OCI-LY3 (cell line): ENCODE results near the gene GMEB2.
"Not testable (repeated sequence)": the region's sequence is repeated elsewhere in the genome, so short reads cannot be mapped to it uniquely, and the experiment has no call there.

ENCODE experiments used
- H2AFZ ChIP-seq: fragments of 200-600, 300-600 bp; shearing (Covaris generic); 2 replicates; pipeline ENCODE4 v1.6.0; 2014; ENCODE audit warnings: antibody characterized with exemption, low read depth, low read length
- H3K27ac ChIP-seq: fragments of 200-600, 300-600 bp; sonication (generic); 2 replicates; pipeline ENCODE4 v1.5.1; 2014; ENCODE audit warnings: mild to moderate bottlenecking, low read length, moderate library complexity, mixed read lengths
- H3K27me3 ChIP-seq: fragments of 200-600, 300-600 bp; sonication (generic); 2 replicates; pipeline ENCODE4 v1.6.1; 2014; ENCODE audit warnings: low read depth, low read length, mixed read lengths
- H3K36me3 ChIP-seq: fragments of 200-600, 300-600 bp; sonication (generic); replicated peaks from 2 replicates; pipeline ENCODE3; 2014; ENCODE audit warnings: low read depth, low read length, mixed read lengths
- H3K4me1 ChIP-seq: fragments of 300-600, 200-600 bp; sonication (generic); 2 replicates; pipeline ENCODE4 v1.6.1; 2014; ENCODE audit warnings: low read length, mixed read lengths
- H3K4me2 ChIP-seq: fragments of 200-600, 300-600 bp; sonication (generic); 2 replicates; pipeline ENCODE4 v1.6.1; 2014; ENCODE audit warnings: low read length, mixed read lengths
- H3K4me3 ChIP-seq: fragments of 300-600, 200-600 bp; sonication (generic); 2 replicates; pipeline ENCODE4 v1.5.1; 2014; ENCODE audit warnings: antibody characterized with exemption, mild to moderate bottlenecking, low read length, moderate library complexity
- H3K79me2 ChIP-seq: fragments of 300-600, 200-600 bp; shearing (Covaris generic); 2 replicates; pipeline ENCODE4 v1.6.1; 2014; ENCODE audit warnings: mild to moderate bottlenecking, low read length, mixed read lengths
- H3K9ac ChIP-seq: fragments of 300-600, 200-600 bp; shearing (Covaris generic); 2 replicates; pipeline ENCODE4 v1.6.0; 2014; ENCODE audit warnings: mild to moderate bottlenecking, low read length, moderate library complexity
- H3K9me3 ChIP-seq: fragments of 200-600, 300-600 bp; shearing (Covaris generic); 2 replicates; pipeline ENCODE4 v1.6.1; 2014; ENCODE audit warnings: low read length, mixed read lengths; ENCODE audit not compliant: insufficient read depth
- H4K20me1 ChIP-seq: fragments of 200-600, 300-600 bp; sonication (generic); 2 replicates; pipeline ENCODE4 v1.6.1; 2016; ENCODE audit warnings: low read length, mixed read lengths; ENCODE audit not compliant: insufficient read depth
- EZH2phosphoT487 ChIP-seq: fragments of 200-600 bp; shearing (Covaris generic); IDR thresholded peaks from 2 replicates; pipeline ENCODE4 v1.6.1; 2018; ENCODE audit warnings: antibody characterized with exemption, mixed run types, low read depth
- TF ChIP-seq, protein P1 (sequence below): fragments of 200-600, 300-600 bp; sonication (generic); IDR thresholded peaks from 2 replicates; pipeline ENCODE4 v1.5.1; 2014; ENCODE audit warnings: antibody characterized with exemption, low read length, low read depth

The GMEB2 gene

DNA sequence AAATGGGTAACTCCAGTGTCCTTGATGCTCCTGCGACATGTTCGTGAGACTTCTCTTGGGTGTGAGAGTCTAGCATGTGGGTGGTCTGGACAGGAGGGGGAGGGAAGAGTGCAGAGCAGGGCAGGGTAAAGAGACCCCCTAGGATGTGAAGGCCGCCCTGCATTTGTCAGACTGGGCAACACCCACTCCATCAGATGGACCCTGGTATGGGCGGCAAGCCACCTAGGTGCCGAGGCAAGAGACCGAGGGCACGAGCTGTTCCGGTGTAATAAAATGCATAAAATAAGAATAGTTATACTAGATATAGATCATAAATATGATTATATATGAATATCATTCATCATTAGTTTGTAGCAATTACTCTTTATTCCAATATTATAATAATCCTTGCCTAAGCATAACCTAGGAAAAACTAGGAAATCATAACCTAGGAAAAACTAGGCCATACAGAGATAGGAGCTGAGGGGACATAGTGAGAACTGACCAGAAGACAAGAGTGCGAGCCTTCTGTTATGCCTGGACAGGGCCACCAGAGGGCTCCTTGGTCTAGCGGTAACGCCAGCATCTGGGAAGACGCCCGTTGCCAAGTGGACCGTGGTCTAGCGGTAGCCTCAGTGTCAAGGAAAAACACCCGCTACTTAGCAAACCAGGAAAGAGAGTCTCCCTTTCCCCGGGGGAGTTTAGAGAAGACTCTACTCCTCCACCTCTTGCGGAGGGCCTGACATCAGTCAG is 12.9 kb downstream of the GMEB2 start:
- not testable (repeated sequence) for H3K4me3 ChIP-seq, H3K9me3 ChIP-seq, H4K20me1 ChIP-seq, H3K27ac ChIP-seq, H3K27me3 ChIP-seq, H3K4me1 ChIP-seq, H3K4me2 ChIP-seq, H3K9ac ChIP-seq, H2AFZ ChIP-seq
- H3K36me3 ChIP-seq = peaks cover 26% of the 10 kb centered on the region
- TF ChIP-seq, protein P1, sequence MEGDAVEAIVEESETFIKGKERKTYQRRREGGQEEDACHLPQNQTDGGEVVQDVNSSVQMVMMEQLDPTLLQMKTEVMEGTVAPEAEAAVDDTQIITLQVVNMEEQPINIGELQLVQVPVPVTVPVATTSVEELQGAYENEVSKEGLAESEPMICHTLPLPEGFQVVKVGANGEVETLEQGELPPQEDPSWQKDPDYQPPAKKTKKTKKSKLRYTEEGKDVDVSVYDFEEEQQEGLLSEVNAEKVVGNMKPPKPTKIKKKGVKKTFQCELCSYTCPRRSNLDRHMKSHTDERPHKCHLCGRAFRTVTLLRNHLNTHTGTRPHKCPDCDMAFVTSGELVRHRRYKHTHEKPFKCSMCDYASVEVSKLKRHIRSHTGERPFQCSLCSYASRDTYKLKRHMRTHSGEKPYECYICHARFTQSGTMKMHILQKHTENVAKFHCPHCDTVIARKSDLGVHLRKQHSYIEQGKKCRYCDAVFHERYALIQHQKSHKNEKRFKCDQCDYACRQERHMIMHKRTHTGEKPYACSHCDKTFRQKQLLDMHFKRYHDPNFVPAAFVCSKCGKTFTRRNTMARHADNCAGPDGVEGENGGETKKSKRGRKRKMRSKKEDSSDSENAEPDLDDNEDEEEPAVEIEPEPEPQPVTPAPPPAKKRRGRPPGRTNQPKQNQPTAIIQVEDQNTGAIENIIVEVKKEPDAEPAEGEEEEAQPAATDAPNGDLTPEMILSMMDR = peak; percentile 11; the same call in 1 of the 2 replicates
- H3K79me2 ChIP-seq = peaks cover 15% of the 10 kb centered on the region; the same call in 1 of the 2 replicates

DNA sequence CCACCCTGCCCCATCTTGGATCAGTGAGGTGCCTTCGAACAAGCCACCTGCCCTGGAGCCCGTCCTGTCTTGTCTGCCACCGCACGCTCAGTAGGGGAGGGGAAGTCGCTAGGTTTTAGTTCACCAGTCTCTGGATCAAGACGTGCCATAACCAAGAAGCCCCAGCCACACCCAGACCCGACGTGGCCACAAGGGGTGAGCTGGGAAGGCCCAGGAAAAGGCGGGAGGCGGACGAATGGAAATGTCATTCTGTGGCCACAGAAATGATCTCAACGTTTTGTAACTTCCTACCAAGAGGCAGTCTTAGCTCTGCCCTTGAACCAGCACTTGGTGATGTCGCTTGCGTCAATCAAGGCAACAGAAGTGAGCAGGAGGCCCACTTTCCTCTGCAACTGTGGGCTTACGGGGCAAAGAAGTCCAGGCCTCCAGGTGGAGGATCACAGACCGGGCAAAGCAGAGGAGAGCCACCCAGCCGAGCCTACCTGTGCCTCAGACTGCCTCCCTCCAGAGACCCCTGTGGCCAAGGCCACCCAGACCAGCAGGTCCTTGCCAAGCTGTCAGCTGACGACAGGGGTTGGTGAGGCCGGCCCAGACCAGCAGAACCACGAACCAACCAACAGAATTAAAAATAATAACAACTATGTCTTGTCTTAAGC is 14.5 kb downstream of the GMEB2 start:
- H3K27me3 ChIP-seq = no peaks in the 10 kb centered on the region
- peaks cover 14% of the 10 kb centered on the region for H3K36me3 ChIP-seq
- no peaks in the 10 kb centered on the region for H4K20me1 ChIP-seq
- H3K4me3 ChIP-seq = no peak overlapping the region
- H3K9ac ChIP-seq = no peak overlapping the region
- H3K4me1 ChIP-seq = no peaks in the 10 kb centered on the region
- H3K79me2 ChIP-seq = peaks cover 15% of the 10 kb centered on the region; the same call in 1 of the 2 replicates
- no peak for TF ChIP-seq EZH2phosphoT487
- TF ChIP-seq, protein P1 = no peak
- no peaks in the 10 kb centered on the region for H3K9me3 ChIP-seq
- no peak overlapping the region for H2AFZ ChIP-seq
- H3K4me2 ChIP-seq = no peak overlapping the region
- H3K27ac ChIP-seq = no peak overlapping the region

DNA sequence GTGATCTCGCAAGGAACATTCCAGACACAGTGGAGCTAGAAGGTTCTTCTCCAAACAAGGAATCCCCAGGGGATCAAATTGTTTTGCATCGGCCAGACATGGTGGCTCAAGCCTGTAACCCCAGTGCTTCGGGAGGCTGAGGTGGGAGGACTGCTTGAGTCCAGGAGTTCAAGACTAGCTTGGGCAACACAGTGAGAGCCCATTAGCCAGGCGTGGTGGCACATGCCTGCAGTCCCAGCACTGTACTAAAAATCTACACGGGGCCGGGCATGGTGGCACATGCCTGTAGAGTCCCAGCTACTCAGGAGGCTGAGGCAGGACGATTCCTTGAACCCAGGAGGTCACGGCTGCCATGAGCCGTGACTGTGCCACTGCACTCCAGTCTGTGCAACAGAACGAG is 15.3 kb downstream of the GMEB2 start:
- H3K36me3 ChIP-seq = peaks cover 11% of the 10 kb centered on the region
- no peaks in the 10 kb centered on the region for H3K9me3 ChIP-seq
- no peaks in the 10 kb centered on the region for H3K27me3 ChIP-seq
- H3K4me2 ChIP-seq = no peak overlapping the region
- H3K27ac ChIP-seq = no peak overlapping the region
- H3K4me3 ChIP-seq = no peak overlapping the region
- no peaks in the 10 kb centered on the region for H4K20me1 ChIP-seq
- H3K9ac ChIP-seq = no peak overlapping the region
- peaks cover 17% of the 10 kb centered on the region; the same call in 1 of the 2 replicates for H3K79me2 ChIP-seq
- TF ChIP-seq, protein P1 = no peak
- no peak for TF ChIP-seq EZH2phosphoT487
- H2AFZ ChIP-seq = no peak overlapping the region
- H3K4me1 ChIP-seq = no peaks in the 10 kb centered on the region

DNA sequence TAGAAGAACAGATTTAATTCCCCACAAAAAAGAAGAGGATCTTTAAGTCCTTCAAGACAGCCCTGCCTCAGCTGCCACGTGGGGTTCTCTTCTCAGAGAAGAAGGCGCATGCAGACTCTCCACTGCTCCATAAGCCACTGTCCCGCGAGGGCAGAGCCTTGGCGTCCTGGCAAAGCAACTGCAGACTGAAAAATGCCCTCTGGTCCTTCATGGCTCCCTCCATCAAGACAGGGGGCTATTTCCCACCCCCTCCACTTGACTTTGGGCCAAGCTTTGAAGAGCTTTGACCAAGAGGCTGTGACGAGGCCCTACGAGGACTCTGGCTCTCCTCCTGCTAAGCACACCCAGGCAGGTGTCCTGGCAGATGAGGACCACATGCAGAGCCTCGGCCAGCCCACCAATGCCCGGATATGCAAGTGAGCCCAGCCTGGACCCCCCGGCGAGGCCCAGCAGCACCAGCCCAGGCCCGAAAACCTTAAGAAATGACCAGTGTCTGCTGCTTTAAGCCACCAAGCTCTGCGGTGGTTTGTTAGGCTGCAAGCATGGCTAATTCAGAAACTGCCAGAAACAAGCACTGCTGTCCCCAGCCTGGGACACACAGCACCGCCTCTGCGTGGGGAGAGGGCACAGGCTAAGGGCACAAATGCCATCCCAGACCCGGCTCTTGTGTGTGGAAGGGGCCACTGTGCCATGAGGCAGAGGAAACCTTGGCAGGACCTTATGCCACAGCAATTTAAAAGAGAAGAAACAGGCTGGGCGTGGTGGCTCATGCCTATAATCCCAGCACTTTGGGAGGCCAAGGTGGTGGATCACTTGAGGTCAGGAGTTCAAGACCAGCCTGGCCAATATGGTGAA is 16.1 kb downstream of the GMEB2 start:
- no peaks in the 10 kb centered on the region for H3K4me1 ChIP-seq
- no peak overlapping the region for H3K9ac ChIP-seq
- H3K79me2 ChIP-seq = peaks cover 18% of the 10 kb centered on the region; the same call in 1 of the 2 replicates
- H3K36me3 ChIP-seq = peaks cover 10% of the 10 kb centered on the region
- H3K4me3 ChIP-seq = no peak overlapping the region
- H3K27me3 ChIP-seq = no peaks in the 10 kb centered on the region
- TF ChIP-seq, protein P1 = no peak
- no peak for TF ChIP-seq EZH2phosphoT487
- no peaks in the 10 kb centered on the region for H3K9me3 ChIP-seq
- H3K4me2 ChIP-seq = no peak overlapping the region
- no peaks in the 10 kb centered on the region for H4K20me1 ChIP-seq
- H3K27ac ChIP-seq = no peak overlapping the region
- no peak overlapping the region for H2AFZ ChIP-seq
